K562 (cell line): ENCODE data around the gene RUNDC3A. TPM values are rescaled to one million over a fixed set of nuclear protein-coding genes. Genes with fewer than 3 reads are reported as not detected.
A peak's percentile ranks its signal among the peaks of the same experiment; 100 is the strongest.

Experiments
- ARID1B ChIP-seq: fragments of 450-650 bp; IDR thresholded peaks from 2 replicates; pipeline ENCODE4 v1.6.1; 2016; ENCODE audit warnings: antibody characterized with exemption, mild to moderate bottlenecking, inconsistent platforms
- BRD9 ChIP-seq: fragments of 450-650 bp; IDR thresholded peaks from 2 replicates; pipeline ENCODE4 v1.6.1; 2018; ENCODE audit warnings: low read depth; ENCODE audit not compliant: partially characterized antibody
- CEBPG ChIP-seq, 3 experiments: fragments of 200-800 bp in 1 of 3; sonication (Bioruptor generic) in 1 of 3; sonication (generic) in 1 of 3; formaldehyde crosslinking in 1 of 3; IDR thresholded peaks in 2 of 3; conservative IDR thresholded peaks in 1 of 3; 2 replicates each; pipeline versions ENCODE4 v1.6.1 to v1.8.0; 2016 to 2022; ENCODE audit warnings: missing compliant biosample characterization in 2 of 3, missing genetic modification characterization in 2 of 3, mild to moderate bottlenecking in 1 of 3, missing genetic modification reagents in 1 of 3
- GATA2 ChIP-seq: sonication (generic); formaldehyde crosslinking; IDR thresholded peaks from 2 replicates; pipeline ENCODE4 v1.4.0; 2020; ENCODE audit warnings: mild to moderate bottlenecking, missing genetic modification reagents
- GMEB1 ChIP-seq: fragments of 250-450 bp; sonication (Bioruptor Pico); IDR thresholded peaks from 2 replicates; pipeline ENCODE4 v1.4.0; 2020; ENCODE audit warnings: mild to moderate bottlenecking
- LARP7 ChIP-seq: fragments of 450-650 bp; IDR thresholded peaks from 2 replicates; pipeline ENCODE4 v1.6.1; 2016
- POLR2A ChIP-seq: fragments of 450-650 bp; conservative IDR thresholded peaks from 2 replicates; pipeline ENCODE4 v1.6.1; 2016
- POLR2B ChIP-seq: fragments of 450-650 bp; IDR thresholded peaks from 2 replicates; pipeline ENCODE4 v1.6.1; 2018; ENCODE audit warnings: low read depth; ENCODE audit not compliant: partially characterized antibody
- PYGO2 ChIP-seq: fragments of 450-650 bp; IDR thresholded peaks from 2 replicates; pipeline ENCODE4 v1.6.1; 2016; ENCODE audit warnings: mild to moderate bottlenecking, missing genetic modification characterization, moderate library complexity, missing compliant biosample characterization
- RBFOX2 ChIP-seq: fragments of 200-400 bp; formaldehyde crosslinking; IDR thresholded peaks from 2 replicates; pipeline ENCODE4 v1.6.1; 2017; ENCODE audit warnings: low read depth, mild to moderate bottlenecking, low read length, moderate library complexity
- SMARCA5 ChIP-seq: fragments of 450-650 bp; IDR thresholded peaks from 2 replicates; pipeline ENCODE4 v1.6.1; 2016
- YY1 ChIP-seq, 3 experiments: IDR thresholded peaks; 2 replicates each; pipeline ENCODE4 v1.6.1; 2011; ENCODE audit warnings: low read length in 2 of 3, mild to moderate bottlenecking in 2 of 3, moderate library complexity in 2 of 3, borderline replicate concordance in 1 of 3, control low read depth in 1 of 3, low read depth in 1 of 3; ENCODE audit not compliant: insufficient read depth in 3 of 3, insufficient replicate concordance in 2 of 3, control insufficient read depth in 1 of 3, insufficient read length in 1 of 3; ENCODE audit errors: extremely low read depth in 1 of 3
- ZNF263 ChIP-seq: sonication (generic); formaldehyde crosslinking; IDR thresholded peaks from 2 replicates; pipeline ENCODE4 v1.8.0; 2022; ENCODE audit warnings: mild to moderate bottlenecking, missing genetic modification reagents, borderline replicate concordance
- ZNF699 ChIP-seq: fragments of 250-450 bp; sonication (Bioruptor Pico); IDR thresholded peaks from 2 replicates; pipeline ENCODE4 v1.8.0; 2021; ENCODE audit warnings: mild to moderate bottlenecking, moderate library complexity; ENCODE audit not compliant: insufficient replicate concordance
- ZSCAN29 ChIP-seq: fragments of 450-650 bp; IDR thresholded peaks from 2 replicates; pipeline ENCODE4 v1.6.1; 2017
- polyA plus RNA-seq, 8 experiments: library from polyadenylated mRNA; depleted of rRNA in 4 of 8; stranded (reverse) in 5 of 8; unstranded in 3 of 8; fragments of >200 nt; fragmentation: Nextera tagmentation in 2 of 8; fragmentation: Illumina TruSeq in 1 of 8; extraction: Ambion mirVana in 2 of 8; extraction: Trizol in 1 of 8; gene quantifications; 2 replicates each; pipeline versions ENCODE4 v1.2.1 to v1.2.3, GENCODE V29; 2011 to 2014; ENCODE audit warnings: inconsistent platforms in 1 of 8, missing spikeins in 1 of 8
- total RNA-seq, 7 experiments: library from RNA; depleted of rRNA in 6 of 7; stranded (reverse); fragments of >200 nt in 6 of 7; fragmentation: Illumina TruSeq in 2 of 7; extraction: Trizol in 2 of 7; gene quantifications; 2 replicates each; pipeline versions ENCODE4 v1.2.1 to v1.2.3, GENCODE V29; 2011 to 2021; ENCODE audit warnings: low replicate concordance in 1 of 7
- TF ChIP-seq, protein P1 (sequence below): fragments of 200-600 bp; sonication (generic); IDR thresholded peaks from one replicate; pipeline ENCODE4 v1.6.1; 2012; ENCODE audit warnings: mild to moderate bottlenecking, low read depth, low read length, inconsistent platforms

RUNDC3A gene
- total and polyA plus RNA-seq, 9 of the 15 experiments (the other 6 are each of a cell fraction or from before 2014, with no cell fraction given): not detected

- TF ChIP-seq, protein P1, sequence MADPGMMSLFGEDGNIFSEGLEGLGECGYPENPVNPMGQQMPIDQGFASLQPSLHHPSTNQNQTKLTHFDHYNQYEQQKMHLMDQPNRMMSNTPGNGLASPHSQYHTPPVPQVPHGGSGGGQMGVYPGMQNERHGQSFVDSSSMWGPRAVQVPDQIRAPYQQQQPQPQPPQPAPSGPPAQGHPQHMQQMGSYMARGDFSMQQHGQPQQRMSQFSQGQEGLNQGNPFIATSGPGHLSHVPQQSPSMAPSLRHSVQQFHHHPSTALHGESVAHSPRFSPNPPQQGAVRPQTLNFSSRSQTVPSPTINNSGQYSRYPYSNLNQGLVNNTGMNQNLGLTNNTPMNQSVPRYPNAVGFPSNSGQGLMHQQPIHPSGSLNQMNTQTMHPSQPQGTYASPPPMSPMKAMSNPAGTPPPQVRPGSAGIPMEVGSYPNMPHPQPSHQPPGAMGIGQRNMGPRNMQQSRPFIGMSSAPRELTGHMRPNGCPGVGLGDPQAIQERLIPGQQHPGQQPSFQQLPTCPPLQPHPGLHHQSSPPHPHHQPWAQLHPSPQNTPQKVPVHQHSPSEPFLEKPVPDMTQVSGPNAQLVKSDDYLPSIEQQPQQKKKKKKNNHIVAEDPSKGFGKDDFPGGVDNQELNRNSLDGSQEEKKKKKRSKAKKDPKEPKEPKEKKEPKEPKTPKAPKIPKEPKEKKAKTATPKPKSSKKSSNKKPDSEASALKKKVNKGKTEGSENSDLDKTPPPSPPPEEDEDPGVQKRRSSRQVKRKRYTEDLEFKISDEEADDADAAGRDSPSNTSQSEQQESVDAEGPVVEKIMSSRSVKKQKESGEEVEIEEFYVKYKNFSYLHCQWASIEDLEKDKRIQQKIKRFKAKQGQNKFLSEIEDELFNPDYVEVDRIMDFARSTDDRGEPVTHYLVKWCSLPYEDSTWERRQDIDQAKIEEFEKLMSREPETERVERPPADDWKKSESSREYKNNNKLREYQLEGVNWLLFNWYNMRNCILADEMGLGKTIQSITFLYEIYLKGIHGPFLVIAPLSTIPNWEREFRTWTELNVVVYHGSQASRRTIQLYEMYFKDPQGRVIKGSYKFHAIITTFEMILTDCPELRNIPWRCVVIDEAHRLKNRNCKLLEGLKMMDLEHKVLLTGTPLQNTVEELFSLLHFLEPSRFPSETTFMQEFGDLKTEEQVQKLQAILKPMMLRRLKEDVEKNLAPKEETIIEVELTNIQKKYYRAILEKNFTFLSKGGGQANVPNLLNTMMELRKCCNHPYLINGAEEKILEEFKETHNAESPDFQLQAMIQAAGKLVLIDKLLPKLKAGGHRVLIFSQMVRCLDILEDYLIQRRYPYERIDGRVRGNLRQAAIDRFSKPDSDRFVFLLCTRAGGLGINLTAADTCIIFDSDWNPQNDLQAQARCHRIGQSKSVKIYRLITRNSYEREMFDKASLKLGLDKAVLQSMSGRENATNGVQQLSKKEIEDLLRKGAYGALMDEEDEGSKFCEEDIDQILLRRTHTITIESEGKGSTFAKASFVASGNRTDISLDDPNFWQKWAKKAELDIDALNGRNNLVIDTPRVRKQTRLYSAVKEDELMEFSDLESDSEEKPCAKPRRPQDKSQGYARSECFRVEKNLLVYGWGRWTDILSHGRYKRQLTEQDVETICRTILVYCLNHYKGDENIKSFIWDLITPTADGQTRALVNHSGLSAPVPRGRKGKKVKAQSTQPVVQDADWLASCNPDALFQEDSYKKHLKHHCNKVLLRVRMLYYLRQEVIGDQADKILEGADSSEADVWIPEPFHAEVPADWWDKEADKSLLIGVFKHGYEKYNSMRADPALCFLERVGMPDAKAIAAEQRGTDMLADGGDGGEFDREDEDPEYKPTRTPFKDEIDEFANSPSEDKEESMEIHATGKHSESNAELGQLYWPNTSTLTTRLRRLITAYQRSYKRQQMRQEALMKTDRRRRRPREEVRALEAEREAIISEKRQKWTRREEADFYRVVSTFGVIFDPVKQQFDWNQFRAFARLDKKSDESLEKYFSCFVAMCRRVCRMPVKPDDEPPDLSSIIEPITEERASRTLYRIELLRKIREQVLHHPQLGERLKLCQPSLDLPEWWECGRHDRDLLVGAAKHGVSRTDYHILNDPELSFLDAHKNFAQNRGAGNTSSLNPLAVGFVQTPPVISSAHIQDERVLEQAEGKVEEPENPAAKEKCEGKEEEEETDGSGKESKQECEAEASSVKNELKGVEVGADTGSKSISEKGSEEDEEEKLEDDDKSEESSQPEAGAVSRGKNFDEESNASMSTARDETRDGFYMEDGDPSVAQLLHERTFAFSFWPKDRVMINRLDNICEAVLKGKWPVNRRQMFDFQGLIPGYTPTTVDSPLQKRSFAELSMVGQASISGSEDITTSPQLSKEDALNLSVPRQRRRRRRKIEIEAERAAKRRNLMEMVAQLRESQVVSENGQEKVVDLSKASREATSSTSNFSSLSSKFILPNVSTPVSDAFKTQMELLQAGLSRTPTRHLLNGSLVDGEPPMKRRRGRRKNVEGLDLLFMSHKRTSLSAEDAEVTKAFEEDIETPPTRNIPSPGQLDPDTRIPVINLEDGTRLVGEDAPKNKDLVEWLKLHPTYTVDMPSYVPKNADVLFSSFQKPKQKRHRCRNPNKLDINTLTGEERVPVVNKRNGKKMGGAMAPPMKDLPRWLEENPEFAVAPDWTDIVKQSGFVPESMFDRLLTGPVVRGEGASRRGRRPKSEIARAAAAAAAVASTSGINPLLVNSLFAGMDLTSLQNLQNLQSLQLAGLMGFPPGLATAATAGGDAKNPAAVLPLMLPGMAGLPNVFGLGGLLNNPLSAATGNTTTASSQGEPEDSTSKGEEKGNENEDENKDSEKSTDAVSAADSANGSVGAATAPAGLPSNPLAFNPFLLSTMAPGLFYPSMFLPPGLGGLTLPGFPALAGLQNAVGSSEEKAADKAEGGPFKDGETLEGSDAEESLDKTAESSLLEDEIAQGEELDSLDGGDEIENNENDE: no peak
- TF ChIP-seq POLR2B (no peak), ZSCAN29 (no peak), BRD9 (no peak), POLR2A (no peak), ZNF699 (CRISPR knock-in tag) (no peak), ZNF263 (CRISPR knock-in tag) (0 out of 2 replicates have a peak, but pooled peaks have one; percentile 22), LARP7 (no peak), RBFOX2 (peak; percentile 48; the same call in 1 of the 2 replicates), GMEB1 (CRISPR knock-in tag) (no peak), PYGO2 (tag) (no peak), ARID1B (no peak), YY1 (IDR thresholded peaks at IDR 0.05; ENCODE audit: borderline replicate concordance in 1 of 3, control insufficient read depth in 1 of 3, extremely low read depth in 1 of 3, insufficient read depth in 3 of 3, insufficient read length in 1 of 3, insufficient replicate concordance in 2 of 3, low read depth in 1 of 3, low read length in 2 of 3) (peak in 1 of 3 experiments; percentile 27), GATA2 (CRISPR knock-in tag) (no peak), CEBPG (CRISPR knock-in tag; IDR thresholded peaks at IDR 0.05) (no peak), CEBPG (tag; conservative IDR thresholded peaks at IDR 0.05 in 1 of 2, IDR thresholded peaks at IDR 0.05 in 1 of 2) (no peak), SMARCA5 (0 out of 2 replicates have a peak, but pooled peaks have one; percentile 25)
These were observed 42.4 kb downstream of the RUNDC3A start (continued) for GRCh38 chr17:44350733-44351226.
